ENCODE measurements around the gene RAB34.

Gene RAB34

GRCh38 chr17:28717578-28718332, at the start of gene RAB34:
Gene RAB34 (minus strand): TSS chr17:28717868. CDS start chr17:28717266, 602 bp downstream.
- peaks cover 61% of the 10 kb centered on the region for H3K36me3 Mint-ChIP-seq (ENCODE audit: low read depth)
- intact Hi-C loops (cut with micrococcal nuclease), result loop anchor here (5.0 kb wide), 1 partner anchor 70 kb away; the partner anchor contains the start of gene BLTP2
- peak within 1 kb of the TSS; percentile 84 for H3K4me3 Mint-ChIP-seq
- H3K4me1 Mint-ChIP-seq (ENCODE audit: low read depth), result peaks cover 49% of the 10 kb centered on the region
- H3K27me3 Mint-ChIP-seq, result peaks cover 2% of the 10 kb centered on the region
- H3K27ac Mint-ChIP-seq, result peak within 1 kb of the TSS; percentile 91
- no peaks in the 10 kb centered on the region for H3K9me3 Mint-ChIP-seq

- Mint-ChIP-seq H3K27ac (no peak overlapping the region), H3K4me1 (ENCODE audit: low read depth) (peaks cover 19% of the 10 kb centered on the region), H3K27me3 (no peaks in the 10 kb centered on the region), H3K36me3 (ENCODE audit: low read depth) (peaks cover 36% of the 10 kb centered on the region), H3K9me3 (no peaks in the 10 kb centered on the region), H3K4me3 (no peak overlapping the region)
- intact Hi-C loops (cut with micrococcal nuclease), result loop anchor here (10.0 kb wide), 1 partner anchor 150 kb away; no protein-coding TSS in a partner anchor
Measured at GRCh38 chr17:28765038-28765437, 47.4 kb upstream of the RAB34 start.

- peaks cover 19% of the 10 kb centered on the region for H3K4me1 Mint-ChIP-seq (ENCODE audit: low read depth)
- no peaks in the 10 kb centered on the region for H3K9me3 Mint-ChIP-seq
- H3K27ac Mint-ChIP-seq, result no peak overlapping the region
- intact Hi-C loops (cut with micrococcal nuclease), result loop anchor here (5.0 to 10.0 kb wide), 2 partner anchors 37 to 151 kb away; partner anchors contain the start of genes NEK8 and TLCD1
- no peaks in the 10 kb centered on the region for H3K27me3 Mint-ChIP-seq
- no peak overlapping the region for H3K4me3 Mint-ChIP-seq
- H3K36me3 Mint-ChIP-seq (ENCODE audit: low read depth), result peaks cover 48% of the 10 kb centered on the region
Measured at GRCh38 chr17:28763804-28764266, 46.2 kb upstream of the RAB34 start.

GRCh38 chr17:28763137-28763799, 45.6 kb upstream of the RAB34 start:
- Mint-ChIP-seq H3K36me3 (ENCODE audit: low read depth) (peaks cover 53% of the 10 kb centered on the region), H3K9me3 (no peaks in the 10 kb centered on the region), H3K27me3 (no peaks in the 10 kb centered on the region), H3K27ac (no peak overlapping the region), H3K4me1 (ENCODE audit: low read depth) (peaks cover 19% of the 10 kb centered on the region), H3K4me3 (no peak overlapping the region)
- intact Hi-C loops (cut with micrococcal nuclease), result loop anchor here (5.0 to 10.0 kb wide), 2 partner anchors 36 to 152 kb away; partner anchors contain the start of genes NEK8 and TLCD1

GRCh38 chr17:28760601-28761562, 43.2 kb upstream of the RAB34 start:
- peaks cover 61% of the 10 kb centered on the region for H3K36me3 Mint-ChIP-seq (ENCODE audit: low read depth)
- H3K9me3 Mint-ChIP-seq, result no peaks in the 10 kb centered on the region
- no peaks in the 10 kb centered on the region for H3K27me3 Mint-ChIP-seq
- peaks cover 25% of the 10 kb centered on the region for H3K4me1 Mint-ChIP-seq (ENCODE audit: low read depth)
- H3K4me3 Mint-ChIP-seq, result no peak overlapping the region
- intact Hi-C loops (cut with micrococcal nuclease), result loop anchor here (5.0 to 10.0 kb wide), 2 partner anchors 34 to 154 kb away; partner anchors contain the start of genes NEK8 and TLCD1
- H3K27ac Mint-ChIP-seq, result no peak overlapping the region

GRCh38 chr17:28759256-28759865, 41.7 kb upstream of the RAB34 start:
- Mint-ChIP-seq H3K36me3 (ENCODE audit: low read depth) (peaks cover 55% of the 10 kb centered on the region), H3K27me3 (no peaks in the 10 kb centered on the region), H3K4me3 (no peak overlapping the region), H3K4me1 (ENCODE audit: low read depth) (peaks cover 25% of the 10 kb centered on the region), H3K9me3 (no peaks in the 10 kb centered on the region), H3K27ac (no peak overlapping the region)
- intact Hi-C loops (cut with micrococcal nuclease), result no loop called here

- intact Hi-C loops (cut with micrococcal nuclease), result no loop called here
- Mint-ChIP-seq H3K36me3 (ENCODE audit: low read depth) (peaks cover 48% of the 10 kb centered on the region), H3K4me1 (ENCODE audit: low read depth) (peaks cover 25% of the 10 kb centered on the region), H3K27me3 (no peaks in the 10 kb centered on the region), H3K27ac (no peak overlapping the region), H3K9me3 (no peaks in the 10 kb centered on the region), H3K4me3 (no peak overlapping the region)
Measured at GRCh38 chr17:28758411-28759121, 40.9 kb upstream of the RAB34 start.

GRCh38 chr17:28756049-28756804, 38.6 kb upstream of the RAB34 start:
- Mint-ChIP-seq H3K27ac (no peak overlapping the region), H3K9me3 (no peaks in the 10 kb centered on the region), H3K36me3 (ENCODE audit: low read depth) (peaks cover 39% of the 10 kb centered on the region), H3K4me1 (ENCODE audit: low read depth) (peaks cover 15% of the 10 kb centered on the region), H3K27me3 (no peaks in the 10 kb centered on the region), H3K4me3 (no peak overlapping the region)
- intact Hi-C loops (cut with micrococcal nuclease), result no loop called here

GRCh38 chr17:28755486-28755885, 37.8 kb upstream of the RAB34 start:
- Mint-ChIP-seq H3K27me3 (no peaks in the 10 kb centered on the region), H3K9me3 (no peaks in the 10 kb centered on the region), H3K4me1 (ENCODE audit: low read depth) (peaks cover 8% of the 10 kb centered on the region), H3K27ac (no peak overlapping the region), H3K36me3 (ENCODE audit: low read depth) (peaks cover 39% of the 10 kb centered on the region), H3K4me3 (no peak overlapping the region)
- intact Hi-C loops (cut with micrococcal nuclease), result no loop called here

GRCh38 chr17:28751600-28752366, 34.1 kb upstream of the RAB34 start:
- peaks cover 12% of the 10 kb centered on the region for H3K4me1 Mint-ChIP-seq (ENCODE audit: low read depth)
- intact Hi-C loops (cut with micrococcal nuclease), result no loop called here
- no peak overlapping the region for H3K4me3 Mint-ChIP-seq
- no peaks in the 10 kb centered on the region for H3K27me3 Mint-ChIP-seq
- H3K36me3 Mint-ChIP-seq (ENCODE audit: low read depth), result peaks cover 35% of the 10 kb centered on the region
- H3K27ac Mint-ChIP-seq, result no peak overlapping the region
- no peaks in the 10 kb centered on the region for H3K9me3 Mint-ChIP-seq

GRCh38 chr17:28750178-28751047, 32.7 kb upstream of the RAB34 start:
- Mint-ChIP-seq H3K4me1 (ENCODE audit: low read depth) (peaks cover 19% of the 10 kb centered on the region), H3K4me3 (no peak overlapping the region), H3K27ac (no peak overlapping the region), H3K27me3 (no peaks in the 10 kb centered on the region), H3K9me3 (no peaks in the 10 kb centered on the region), H3K36me3 (ENCODE audit: low read depth) (peaks cover 30% of the 10 kb centered on the region)
- intact Hi-C loops (cut with micrococcal nuclease), result loop anchor here (1.0 kb wide), 1 partner anchor 23 kb away; no protein-coding TSS in a partner anchor

Measured in dendritic cell treated with granulocyte-macrophage colony-stimulating factor and Interleukin-4, amounts not matched to agents 40 ng/mL and 50 ng/mL, for 4 days (primary cell).